Esophagus muscularis mucosa (tissue), 3 donors: ENCODE data around the gene MSL3.

Experiments used
- CTCF ChIP-seq, 3 experiments: fragments of 200-600 bp in 2 of 3; fragments of 450-650 bp in 1 of 3; sonication (generic) in 2 of 3; IDR thresholded peaks; one replicate each; pipeline ENCODE4 v1.5.1; 2017 to 2019; ENCODE audit warnings: antibody characterized with exemption in 3 of 3, mild to moderate bottlenecking in 2 of 3, moderate library complexity in 1 of 3
- POLR2A ChIP-seq: fragments of 450-650 bp; IDR thresholded peaks from one replicate; pipeline ENCODE4 v1.6.1; 2017; ENCODE audit warnings: antibody characterized with exemption, moderate library complexity, mild to moderate bottlenecking, low read depth
- POLR2AphosphoS5 ChIP-seq, 2 donors: sonication (generic); formaldehyde crosslinking; IDR thresholded peaks; one replicate each; pipeline ENCODE4 v1.6.1; 2017; ENCODE audit warnings: antibody characterized with exemption in 2 of 2

- TF ChIP-seq CTCF (IDR thresholded peaks at IDR 0.05), result no peak
- no peak for TF ChIP-seq POLR2A
- no peak for TF ChIP-seq POLR2AphosphoS5 (IDR thresholded peaks at IDR 0.05)
Observed at GRCh38 chrX:11789809-11790208, 31.8 kb downstream of the MSL3 start.
